Measurements from ENCODE around the gene MPHOSPH10.
A peak's percentile ranks its signal among the peaks of the same experiment; 100 is the strongest.
"Not testable (repeated sequence)": the region's sequence is repeated elsewhere in the genome, so short reads cannot be mapped to it uniquely, and the experiment has no call there.

The MPHOSPH10 gene

GRCh38 chr2:71173096-71173495 is 42.7 kb downstream of the MPHOSPH10 start:
- H3K9me2 ChIP-seq (replicated peaks; ENCODE audit: insufficient read depth, low read length), result no peaks in the 10 kb centered on the region
- H3K4me2 ChIP-seq (ENCODE audit: low read depth, low read length), result no peak overlapping the region
- no peaks in the 10 kb centered on the region for H3K79me2 ChIP-seq (ENCODE audit: low read length)
- no peak overlapping the region for H3K4me3 ChIP-seq (ENCODE audit: low read length)
- no peak for TF ChIP-seq CTCF (IDR thresholded peaks at IDR 0.05; ENCODE audit: low read length)
- no peak for TF ChIP-seq EZH2phosphoT487 (IDR thresholded peaks at IDR 0.05; ENCODE audit: low read length)
- TF ChIP-seq EZH2 (optimal IDR thresholded peaks at IDR 0.05; ENCODE audit: low read depth, low read length), result no peak
- H4K20me1 ChIP-seq (ENCODE audit: insufficient read depth, low read length), result no peaks in the 10 kb centered on the region
- H3K36me3 ChIP-seq (replicated peaks; ENCODE audit: insufficient read depth, low read length), result no peaks in the 10 kb centered on the region
- H2AFZ ChIP-seq (ENCODE audit: low read length), result no peak overlapping the region
- no peaks in the 10 kb centered on the region for H3K27me3 ChIP-seq (replicated peaks; ENCODE audit: insufficient read depth, low read length)
- 0 out of 2 replicates have a peak, but pooled peaks cover 8% of the 10 kb centered on the region for H3K4me1 ChIP-seq (ENCODE audit: low read length)
- no peak for DNase-seq
- H3K9me3 ChIP-seq (replicated peaks; ENCODE audit: insufficient read depth, low read length), result no peaks in the 10 kb centered on the region
- H3K9ac ChIP-seq (ENCODE audit: low read length), result no peak overlapping the region
- H3K27ac ChIP-seq (ENCODE audit: low read length), result no peak overlapping the region
- no peaks in the 10 kb centered on the region for H3F3A ChIP-seq (ENCODE audit: insufficient read depth, low read length)

DNA sequence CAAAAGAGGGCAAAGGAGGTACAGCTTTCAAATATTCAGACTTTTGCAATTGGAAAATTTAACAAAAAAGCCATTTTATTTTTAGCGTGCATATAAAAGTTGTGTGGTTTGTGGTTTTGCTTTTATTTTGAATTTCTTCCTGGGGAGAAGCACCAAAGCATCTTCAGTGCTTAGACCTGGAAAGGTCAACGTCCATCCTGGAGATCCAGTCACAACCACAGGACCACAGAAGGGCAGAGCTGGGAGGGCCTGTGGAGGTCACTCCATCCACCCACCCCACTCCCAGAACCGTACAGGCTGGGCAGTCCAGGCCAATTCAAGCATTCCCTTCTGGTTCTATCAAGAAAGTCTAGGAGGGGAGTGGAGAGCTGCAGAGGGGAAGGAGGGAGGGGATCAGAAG is 43.8 kb downstream of the MPHOSPH10 start:
- Histone ChIP-seq H3K9me2 (replicated peaks; ENCODE audit: insufficient read depth, low read length) (no peaks in the 10 kb centered on the region), H3K9ac (ENCODE audit: low read length) (no peak overlapping the region), H3K79me2 (ENCODE audit: low read length) (no peaks in the 10 kb centered on the region), H3K36me3 (replicated peaks; ENCODE audit: insufficient read depth, low read length) (no peaks in the 10 kb centered on the region), H3F3A (ENCODE audit: insufficient read depth, low read length) (no peaks in the 10 kb centered on the region), H2AFZ (ENCODE audit: low read length) (0 out of 2 replicates have a peak overlapping the region, but pooled peaks have one; percentile 31), H3K4me1 (ENCODE audit: low read length) (0 out of 2 replicates have a peak, but pooled peaks cover 8% of the 10 kb centered on the region), H4K20me1 (ENCODE audit: insufficient read depth, low read length) (no peaks in the 10 kb centered on the region), H3K4me3 (ENCODE audit: low read length) (no peak overlapping the region), H3K9me3 (replicated peaks; ENCODE audit: insufficient read depth, low read length) (no peaks in the 10 kb centered on the region), H3K4me2 (ENCODE audit: low read depth, low read length) (no peak overlapping the region), H3K27ac (ENCODE audit: low read length) (no peak overlapping the region), H3K27me3 (replicated peaks; ENCODE audit: insufficient read depth, low read length) (no peaks in the 10 kb centered on the region)
- no peak for DNase-seq
- TF ChIP-seq EZH2phosphoT487 (IDR thresholded peaks at IDR 0.05; ENCODE audit: low read length) (no peak), EZH2 (optimal IDR thresholded peaks at IDR 0.05; ENCODE audit: low read depth, low read length) (no peak), CTCF (IDR thresholded peaks at IDR 0.05; ENCODE audit: low read length) (no peak)

DNA sequence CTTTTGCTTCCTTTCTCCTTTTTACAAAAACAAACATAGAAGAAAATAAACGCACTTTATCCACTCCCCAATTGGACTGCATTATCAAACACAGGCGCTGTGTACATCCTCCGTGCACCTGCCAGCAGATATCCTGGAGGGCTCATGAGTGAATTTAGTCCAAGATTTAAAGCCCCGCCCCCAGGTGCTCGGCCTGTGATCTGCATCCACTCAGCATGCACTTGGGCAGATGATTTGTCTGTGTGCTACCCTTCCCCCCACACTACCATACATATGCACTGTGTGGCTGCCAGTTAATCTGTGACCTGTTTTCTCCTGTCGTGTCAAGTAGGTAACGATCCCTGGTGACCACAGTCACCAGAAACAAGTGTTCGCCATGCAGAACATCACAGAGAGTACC is 48.4 kb downstream of the MPHOSPH10 start:
- not testable (repeated sequence) for H3K9me2 ChIP-seq (replicated peaks; ENCODE audit: insufficient read depth, low read length); H3K36me3 ChIP-seq (replicated peaks; ENCODE audit: insufficient read depth, low read length); H3K9ac ChIP-seq (ENCODE audit: low read length); H4K20me1 ChIP-seq (ENCODE audit: insufficient read depth, low read length); H3K79me2 ChIP-seq (ENCODE audit: low read length); H2AFZ ChIP-seq (ENCODE audit: low read length); H3K27ac ChIP-seq (ENCODE audit: low read length); H3K27me3 ChIP-seq (replicated peaks; ENCODE audit: insufficient read depth, low read length); H3K9me3 ChIP-seq (replicated peaks; ENCODE audit: insufficient read depth, low read length); H3F3A ChIP-seq (ENCODE audit: insufficient read depth, low read length); H3K4me2 ChIP-seq (ENCODE audit: low read depth, low read length); DNase-seq; H3K4me3 ChIP-seq (ENCODE audit: low read length); H3K4me1 ChIP-seq (ENCODE audit: low read length)

- H2AFZ ChIP-seq (ENCODE audit: low read length), result no peak overlapping the region
- TF ChIP-seq CTCF (IDR thresholded peaks at IDR 0.05; ENCODE audit: low read length) (no peak), EZH2phosphoT487 (IDR thresholded peaks at IDR 0.05; ENCODE audit: low read length) (no peak), EZH2 (optimal IDR thresholded peaks at IDR 0.05; ENCODE audit: low read depth, low read length) (no peak)
- H3K9me2 ChIP-seq (replicated peaks; ENCODE audit: insufficient read depth, low read length), result no peaks in the 10 kb centered on the region
- no peaks in the 10 kb centered on the region for H3K79me2 ChIP-seq (ENCODE audit: low read length)
- no peaks in the 10 kb centered on the region for H3F3A ChIP-seq (ENCODE audit: insufficient read depth, low read length)
- no peaks in the 10 kb centered on the region for H3K9me3 ChIP-seq (replicated peaks; ENCODE audit: insufficient read depth, low read length)
- H4K20me1 ChIP-seq (ENCODE audit: insufficient read depth, low read length), result no peaks in the 10 kb centered on the region
- H3K4me1 ChIP-seq (ENCODE audit: low read length), result no peaks in the 10 kb centered on the region
- H3K9ac ChIP-seq (ENCODE audit: low read length), result no peak overlapping the region
- no peak overlapping the region for H3K4me3 ChIP-seq (ENCODE audit: low read length)
- no peak overlapping the region for H3K4me2 ChIP-seq (ENCODE audit: low read depth, low read length)
- H3K27me3 ChIP-seq (replicated peaks; ENCODE audit: insufficient read depth, low read length), result no peaks in the 10 kb centered on the region
- DNase-seq, result no peak
- no peaks in the 10 kb centered on the region for H3K36me3 ChIP-seq (replicated peaks; ENCODE audit: insufficient read depth, low read length)
- H3K27ac ChIP-seq (ENCODE audit: low read length), result no peak overlapping the region
Observed at GRCh38 chr2:71181316-71181715, 50.9 kb downstream of the MPHOSPH10 start.

- H3K27ac ChIP-seq (ENCODE audit: low read length), result not testable (repeated sequence)
Observed at GRCh38 chr2:71183306-71184115, 53.1 kb downstream of the MPHOSPH10 start.

More at GRCh38 chr2:71183306-71184115, 53.1 kb downstream of the MPHOSPH10 start:
- DNase-seq; H3K36me3 ChIP-seq (replicated peaks; ENCODE audit: insufficient read depth, low read length); H2AFZ ChIP-seq (ENCODE audit: low read length); H3K9me2 ChIP-seq (replicated peaks; ENCODE audit: insufficient read depth, low read length); H3K9ac ChIP-seq (ENCODE audit: low read length); H3K4me2 ChIP-seq (ENCODE audit: low read depth, low read length); H3F3A ChIP-seq (ENCODE audit: insufficient read depth, low read length); H4K20me1 ChIP-seq (ENCODE audit: insufficient read depth, low read length); H3K9me3 ChIP-seq (replicated peaks; ENCODE audit: insufficient read depth, low read length); H3K4me3 ChIP-seq (ENCODE audit: low read length); H3K27me3 ChIP-seq (replicated peaks; ENCODE audit: insufficient read depth, low read length); H3K4me1 ChIP-seq (ENCODE audit: low read length); H3K79me2 ChIP-seq (ENCODE audit: low read length): not testable (repeated sequence)
